ENCODE data around the gene FIG4. TPM values are rescaled to one million over a fixed set of nuclear protein-coding genes. Genes with fewer than 3 reads are reported as not detected.

FIG4 gene
- total RNA-seq, 1 donor from 2014 or later = 8.5 TPM

DNA sequence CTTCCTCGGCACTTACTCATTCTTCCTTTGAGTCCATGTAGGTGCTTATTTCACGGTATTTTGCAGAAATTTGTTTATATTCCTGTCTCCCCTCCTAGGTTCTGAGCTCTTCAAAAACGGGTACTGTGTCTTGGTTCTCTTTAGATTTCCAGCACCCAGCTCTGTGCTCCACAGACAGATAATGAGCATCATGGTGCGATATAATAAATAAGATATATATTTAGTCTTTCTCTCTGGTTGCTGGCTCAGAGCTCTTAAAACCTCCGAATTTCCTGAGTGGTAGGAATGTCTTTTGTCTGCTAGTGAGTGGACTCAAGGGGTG is 179.0 kb downstream of the FIG4 start:
- Mint-ChIP-seq H3K27ac (no peak overlapping the region), H3K4me3 (no peak overlapping the region), H3K9me3 (no peaks in the 10 kb centered on the region), H3K4me1 (no peaks in the 10 kb centered on the region), H3K27me3 (peaks cover 7% of the 10 kb centered on the region), H3K36me3 (ENCODE audit: low read depth) (no peaks in the 10 kb centered on the region)
- intact Hi-C loops (cut with micrococcal nuclease) = no loop called here
- DNase-seq = no peak

- Mint-ChIP-seq H3K27me3 (peaks cover 12% of the 10 kb centered on the region), H3K9me3 (no peaks in the 10 kb centered on the region), H3K4me3 (no peak overlapping the region), H3K4me1 (no peaks in the 10 kb centered on the region), H3K27ac (no peak overlapping the region), H3K36me3 (ENCODE audit: low read depth) (no peaks in the 10 kb centered on the region)
- intact Hi-C loops (cut with micrococcal nuclease) = no loop called here
- DNase-seq = no peak
Observed at GRCh38 chr6:109872549-109872948, 181.5 kb downstream of the FIG4 start.

- intact Hi-C loops (cut with micrococcal nuclease) = no loop called here
- Mint-ChIP-seq H3K9me3 (no peaks in the 10 kb centered on the region), H3K36me3 (ENCODE audit: low read depth) (no peaks in the 10 kb centered on the region), H3K4me3 (no peak overlapping the region), H3K27me3 (peaks cover 14% of the 10 kb centered on the region), H3K27ac (no peak overlapping the region), H3K4me1 (no peaks in the 10 kb centered on the region)
- DNase-seq = no peak
Observed at GRCh38 chr6:109872968-109873545, 182.0 kb downstream of the FIG4 start.

GRCh38 chr6:109874086-109874485 is 183.0 kb downstream of the FIG4 start:
- Mint-ChIP-seq H3K9me3 (no peaks in the 10 kb centered on the region), H3K4me1 (no peaks in the 10 kb centered on the region), H3K36me3 (ENCODE audit: low read depth) (no peaks in the 10 kb centered on the region), H3K27me3 (peaks cover 14% of the 10 kb centered on the region), H3K4me3 (no peak overlapping the region), H3K27ac (no peak overlapping the region)
- no peak for DNase-seq
- intact Hi-C loops (cut with micrococcal nuclease) = no loop called here

- H3K4me3 Mint-ChIP-seq = no peak overlapping the region
Observed at GRCh38 chr6:109874621-109875020, 183.5 kb downstream of the FIG4 start.

More at GRCh38 chr6:109874621-109875020, 183.5 kb downstream of the FIG4 start:
- no peaks in the 10 kb centered on the region for H3K4me1 Mint-ChIP-seq
- no peak for DNase-seq
- no peak overlapping the region for H3K27ac Mint-ChIP-seq
- no peaks in the 10 kb centered on the region for H3K36me3 Mint-ChIP-seq (ENCODE audit: low read depth)
- H3K9me3 Mint-ChIP-seq = no peaks in the 10 kb centered on the region
- peaks cover 13% of the 10 kb centered on the region for H3K27me3 Mint-ChIP-seq
- intact Hi-C loops (cut with micrococcal nuclease) = no loop called here

Other genes starting within 250 kb of the FIG4 start
- gene MICAL1, start 235.5 kb upstream of the FIG4 start, total RNA-seq = 41.4 and 42.5 TPM in 2 replicates
- gene ZBTB24, start 208.1 kb upstream of the FIG4 start, total RNA-seq = 18.9 and 19.6 TPM in 2 replicates
- 2.1 and 3.2 TPM in 2 replicates for gene AK9, start 94 bp upstream of the FIG4 start, total RNA-seq